MCF 10A (cell line): ENCODE data around the gene LPAR6. TPM values are rescaled to one million over a fixed set of nuclear protein-coding genes. Genes with fewer than 3 reads are reported as not detected.
"Not testable (repeated sequence)": the region's sequence is repeated elsewhere in the genome, so short reads cannot be mapped to it uniquely, and the experiment has no call there.

Source experiments
- BruUV-seq: library from RNA; stranded (reverse); fragments of 400-500 nt; replicated peaks from 2 replicates; lab custom pipeline; 2021; lab: Mats Ljungman, UMichigan
- CTCF ChIA-PET: fragments of 300-600 bp; sonication (Branson Sonifier 250); formaldehyde crosslinking; extraction: SDS; loops from one replicate; lab custom pipeline; 2021; ENCODE audit warnings: antibody characterized with exemption, inconsistent platforms; lab: Yijun Ruan, JAX
- POLR2A ChIA-PET: fragments of 300-600, 350-650 bp; sonication (Branson Sonifier 250); formaldehyde crosslinking; extraction: SDS; loops from one replicate; lab custom pipeline; 2020; ENCODE audit warnings: antibody characterized with exemption, inconsistent platforms; lab: Yijun Ruan, JAX
- DNase-seq: peaks from one replicate; pipeline ENCODE4 v3.0.0-alpha.2; 2018; ENCODE audit not compliant: unreplicated experiment
- H3K27ac Mint-ChIP-seq: one replicate; pipeline ENCODE4 v1.8.0; 2022; ENCODE audit warnings: mild to moderate bottlenecking, low read depth, mixed read lengths; ENCODE audit not compliant: unreplicated experiment
- H3K27me3 Mint-ChIP-seq: one replicate; pipeline ENCODE4 v1.8.0; 2022; ENCODE audit warnings: mixed read lengths; ENCODE audit not compliant: insufficient read depth, unreplicated experiment
- H3K36me3 Mint-ChIP-seq: one replicate; pipeline ENCODE4 v1.8.0; 2022; ENCODE audit warnings: mild to moderate bottlenecking, moderate library complexity, mixed read lengths; ENCODE audit not compliant: insufficient read depth, unreplicated experiment
- H3K4me1 Mint-ChIP-seq: one replicate; pipeline ENCODE4 v1.8.0; 2022; ENCODE audit warnings: mixed read lengths; ENCODE audit not compliant: insufficient read depth, unreplicated experiment
- H3K4me3 Mint-ChIP-seq: one replicate; pipeline ENCODE4 v1.8.0; 2022; ENCODE audit warnings: mild to moderate bottlenecking, moderate library complexity, mixed read lengths; ENCODE audit not compliant: unreplicated experiment
- H3K9me3 Mint-ChIP-seq: one replicate; pipeline ENCODE4 v1.8.0; 2022; ENCODE audit warnings: mixed read lengths; ENCODE audit not compliant: unreplicated experiment
- CTCF ChIP-seq: fragments of 200-600 bp; IDR thresholded peaks from one replicate; pipeline ENCODE4 v1.8.0; 2022; ENCODE audit warnings: antibody characterized with exemption, mild to moderate bottlenecking; ENCODE audit not compliant: unreplicated experiment
- intact Hi-C: fragments of 100-400 bp; cut with micrococcal nuclease; formaldehyde crosslinking; loops from 2 replicates; pipeline ENCODE4 v1.14.1; 2022
- total RNA-seq: library from RNA; stranded (reverse); gene quantifications from 2 replicates; pipeline ENCODE4 v1.2.3, GENCODE V29; 2022

Gene LPAR6
- total RNA-seq, 1 experiment from 2014 or later, result 3.1 TPM

GRCh38 chr13:48429036-48429435, 16.1 kb upstream of the LPAR6 start:
- Mint-ChIP-seq H3K4me1 (peaks cover 8% of the 10 kb centered on the region), H3K4me3 (no peak overlapping the region), H3K9me3 (no peaks in the 10 kb centered on the region), H3K27me3 (no peaks in the 10 kb centered on the region), H3K27ac (no peak overlapping the region), H3K36me3 (peaks cover 11% of the 10 kb centered on the region)
- ChIA-PET POLR2A (interaction anchor here (0.7 to 1.2 kb wide), 2 partner anchors 29 to 1843 kb away, joined by 3 to 4 read pairs; no protein-coding TSS in a partner anchor), CTCF (no interaction called here)
- BruUV-seq, result no TSS peak
- no peak for DNase-seq
- TF ChIP-seq CTCF, result no peak
- intact Hi-C loops, result no loop called here

- not testable (repeated sequence) for H3K4me1 Mint-ChIP-seq, H3K27ac Mint-ChIP-seq, BruUV-seq
These were observed 13.9 kb upstream of the LPAR6 start for GRCh38 chr13:48426755-48427298.

GRCh38 chr13:48426052-48426451, 13.1 kb upstream of the LPAR6 start:
- H3K4me3 Mint-ChIP-seq, result no peak overlapping the region
- POLR2A ChIA-PET, result interaction anchor here (0.7 to 1.1 kb wide), 3 partner anchors 12 to 348 kb away, joined by 3 read pairs; no protein-coding TSS in a partner anchor
- H3K27ac Mint-ChIP-seq, result no peak overlapping the region
- no peaks in the 10 kb centered on the region for H3K27me3 Mint-ChIP-seq
- H3K9me3 Mint-ChIP-seq, result no peaks in the 10 kb centered on the region
- intact Hi-C loops, result no loop called here
- no peaks in the 10 kb centered on the region for H3K4me1 Mint-ChIP-seq
- BruUV-seq, result no TSS peak
- DNase-seq, result no peak
- CTCF ChIA-PET, result interaction anchor here (0.7 kb wide), 1 partner anchor 60 kb away, joined by 4 read pairs; no protein-coding TSS in a partner anchor
- peaks cover 15% of the 10 kb centered on the region for H3K36me3 Mint-ChIP-seq
- no peak for TF ChIP-seq CTCF

More at GRCh38 chr13:48426755-48427298, 13.9 kb upstream of the LPAR6 start:
- DNase-seq, H3K27me3 Mint-ChIP-seq, H3K9me3 Mint-ChIP-seq, H3K4me3 Mint-ChIP-seq, intact Hi-C loops: not testable (repeated sequence)
- ChIA-PET POLR2A (interaction anchor here (0.7 to 1.1 kb wide), 2 partner anchors 12 to 23 kb away, joined by 3 read pairs; no protein-coding TSS in a partner anchor), CTCF (interaction anchor here (0.7 kb wide), 1 partner anchor 61 kb away, joined by 4 read pairs; no protein-coding TSS in a partner anchor)
- H3K36me3 Mint-ChIP-seq, result peaks cover 15% of the 10 kb centered on the region

GRCh38 chr13:48424212-48424611, 11.3 kb upstream of the LPAR6 start:
- intact Hi-C loops, result no loop called here
- no peaks in the 10 kb centered on the region for H3K4me1 Mint-ChIP-seq
- no peak for TF ChIP-seq CTCF
- CTCF ChIA-PET, result no interaction called here
- POLR2A ChIA-PET, result interaction anchor here (1.0 kb wide), 1 partner anchor 36 kb away, joined by 3 read pairs; no protein-coding TSS in a partner anchor
- peaks cover 15% of the 10 kb centered on the region for H3K36me3 Mint-ChIP-seq
- no TSS peak for BruUV-seq
- no peak for DNase-seq
- no peaks in the 10 kb centered on the region for H3K27me3 Mint-ChIP-seq
- peak overlapping the region; percentile 46 for H3K27ac Mint-ChIP-seq
- peaks cover 14% of the 10 kb centered on the region for H3K9me3 Mint-ChIP-seq
- no peak overlapping the region for H3K4me3 Mint-ChIP-seq

- Mint-ChIP-seq H3K9me3 (peaks cover 30% of the 10 kb centered on the region), H3K36me3 (peaks cover 22% of the 10 kb centered on the region)
- CTCF ChIA-PET, DNase-seq, H3K4me1 Mint-ChIP-seq, H3K4me3 Mint-ChIP-seq, H3K27ac Mint-ChIP-seq, H3K27me3 Mint-ChIP-seq, BruUV-seq, intact Hi-C loops: not testable (repeated sequence)
- POLR2A ChIA-PET, result interaction anchor here (2.1 kb wide), 1 partner anchor 9 kb away, joined by 9 read pairs; the partner anchor contains the start of gene LPAR6
These were observed 9.1 kb upstream of the LPAR6 start for GRCh38 chr13:48422003-48422402.
